Pancreas (tissue), 10 donors: Measurements from ENCODE around the gene NFIC. TPM values are rescaled to one million over a fixed set of nuclear protein-coding genes. Genes with fewer than 3 reads are reported as not detected.

ENCODE experiments used
- ATAC-seq, 4 donors: fragments of 200-7000 bp; cut with Tn5 transposase; one replicate each; pipeline versions ENCODE4 v1.8.0 to v1.9.1; 2020; ENCODE audit warnings: mild to moderate bottlenecking in 4 of 4, moderate library complexity in 4 of 4
- DNase-seq, 6 donors: peaks; one replicate each; pipeline ENCODE4 v3.0.0-alpha.2; 2020
- FAIRE-seq: peaks from 2 replicates; lab custom pipeline; 2012; peaks lifted over from hg19 to GRCh38; lab: Jason Lieb, UNC
- H3K27ac ChIP-seq, 4 donors: fragments of 200-600 bp; sonication (generic); 1 replicate in 3 of 4; 2 replicates in 1 of 4; pipeline versions ENCODE4 v1.5.0 to v1.8.0; 2020
- H3K27me3 ChIP-seq, 4 donors: fragments of 200-600 bp; one replicate each; pipeline ENCODE4 v1.8.0; 2021
- H3K36me3 ChIP-seq, 3 donors: fragments of 200-600 bp; sonication (generic) in 1 of 3; one replicate each; pipeline versions ENCODE4 v1.5.0 to v1.8.0; 2020 to 2021
- H3K4me1 ChIP-seq, 3 donors: fragments of 200-600 bp; one replicate each; pipeline ENCODE4 v1.8.0; 2021
- H3K4me3 ChIP-seq, 4 donors: fragments of 200-600 bp; sonication (generic) in 2 of 4; one replicate each; pipeline versions ENCODE4 v1.5.0 to v1.8.0; 2020 to 2021
- H3K9me3 ChIP-seq, 4 donors: fragments of 200-600 bp; one replicate each; pipeline ENCODE4 v1.8.0; 2021
- CTCF ChIP-seq, 4 donors: fragments of 200-600 bp; sonication (generic) in 3 of 4; IDR thresholded peaks; one replicate each; pipeline versions ENCODE4 v1.5.0 to v1.8.0; 2021; ENCODE audit warnings: antibody characterized with exemption in 4 of 4
- WGBS, 2 donors: extraction: QIAGEN DNeasy Blood & Tissue Kit; methylation state at CpG; one replicate each; pipeline ENCODE4 v1.1.7; 2013; 5-methylcytosine and 5-hydroxymethylcytosine counted together
- intact Hi-C, 3 donors: fragments of 100-400 bp; cut with DNase I; formaldehyde crosslinking; loops; one replicate each; pipeline versions ENCODE4 v1.11.1 to v1.14.2; 2022
- polyA plus RNA-seq, 2 donors: library from polyadenylated mRNA; stranded (reverse); fragments of 200-250 nt; gene quantifications; one replicate each; pipeline ENCODE4 v1.2.3, GENCODE V29; 2013
- total RNA-seq, 6 donors: library from RNA; stranded (reverse); fragmentation: NEBNext Ultra II Directional in 4 of 6; extraction: Animal tissue kit (Norgen Biotek cat#: 25700) in 4 of 6; gene quantifications; one replicate each; pipeline versions ENCODE4 v1.2.1 to v1.2.4, GENCODE V29; 2021 to 2023
- donor health status: healthy with polysubstance abuse.
- donor health status: DM: no; HTN: no; CAD: no; lungs with moderate emphysema.
- donor health status: DM: no; HTN: no; CAD: no.
- donor health status: control.
- donor health status: control.
- donor health status: Bipolar disorder and iron deficiency.
- donor health status: DM: yes; HTN: yes; CAD: no.
- donor health status: DM: no; HTN: no; CAD: no.
- donor health status: DM: no; HTN: no; CAD: no.
- donor health status: DM: yes; HTN: yes; CAD: no.

Gene NFIC
- total and polyA plus RNA-seq, 8 donors, result 21.3 to 203 (median 115) TPM

GRCh38 chr19:3492919-3493318 is 126.5 kb downstream of the NFIC start:
- no peak for TF ChIP-seq CTCF (IDR thresholded peaks at IDR 0.05)
- Histone ChIP-seq H3K4me1 (no peaks in the 10 kb centered on the region), H3K27ac (no peak overlapping the region), H3K27me3 (no peaks in the 10 kb centered on the region), H3K36me3 (peaks cover 0 to 22% (median 0%) of the 10 kb centered on the region in 3 donors), H3K9me3 (no peaks in the 10 kb centered on the region), H3K4me3 (no peak overlapping the region)
- intact Hi-C loops, result no loop called here
- FAIRE-seq (no peak), DNase-seq (no peak), ATAC-seq (no peak)
- WGBS, 2 donors, result 91 to 92% methylated on average over 16 of the region's 16 CpGs

- H3K27me3 ChIP-seq, result no peaks in the 10 kb centered on the region
- no peak overlapping the region for H3K4me3 ChIP-seq
- no peaks in the 10 kb centered on the region for H3K9me3 ChIP-seq
- intact Hi-C loops, result no loop called here
- no peak for TF ChIP-seq CTCF (IDR thresholded peaks at IDR 0.05)
- H3K36me3 ChIP-seq, result peaks cover 0 to 22% (median 0%) of the 10 kb centered on the region in 3 donors
- FAIRE-seq, result no peak
- no peak for ATAC-seq
- no peak for DNase-seq
- WGBS, 2 donors, result 93 to 97% methylated on average over 13 to 14 of the region's 14 CpGs
- H3K4me1 ChIP-seq, result no peaks in the 10 kb centered on the region
- no peak overlapping the region for H3K27ac ChIP-seq
These were observed 127.3 kb downstream of the NFIC start for GRCh38 chr19:3493651-3494050.

GRCh38 chr19:3494051-3494450 is 127.7 kb downstream of the NFIC start:
- H3K9me3 ChIP-seq, result no peaks in the 10 kb centered on the region
- no peaks in the 10 kb centered on the region for H3K27me3 ChIP-seq
- ATAC-seq, result peak in 2 of 4 donors; percentile 38 to 56
- H3K27ac ChIP-seq, result no peak overlapping the region
- WGBS, 2 donors, result 90 to 91% methylated on average over 14 to 15 of the region's 15 CpGs
- intact Hi-C loops, result no loop called here
- no peak for DNase-seq
- peaks cover 0 to 3% (median 0%) of the 10 kb centered on the region in 3 donors for H3K4me1 ChIP-seq
- no peak for TF ChIP-seq CTCF (IDR thresholded peaks at IDR 0.05)
- FAIRE-seq, result no peak
- no peak overlapping the region for H3K4me3 ChIP-seq
- H3K36me3 ChIP-seq, result peaks cover 0 to 22% (median 0%) of the 10 kb centered on the region in 3 donors

- DNase-seq (no peak), FAIRE-seq (no peak), ATAC-seq (no peak)
- peaks cover 0 to 7% (median 3%) of the 10 kb centered on the region in 3 donors for H3K4me1 ChIP-seq
- H3K36me3 ChIP-seq, result peaks cover 0 to 22% (median 0%) of the 10 kb centered on the region in 3 donors
- H3K4me3 ChIP-seq, result no peak overlapping the region
- no peak overlapping the region for H3K27ac ChIP-seq
- no peak for TF ChIP-seq CTCF (IDR thresholded peaks at IDR 0.05)
- H3K9me3 ChIP-seq, result no peaks in the 10 kb centered on the region
- intact Hi-C loops, result no loop called here
- H3K27me3 ChIP-seq, result no peaks in the 10 kb centered on the region
- WGBS, 2 donors, result 91 to 93% methylated on average over 18 of the region's 18 CpGs
These were observed 128.2 kb downstream of the NFIC start for GRCh38 chr19:3494559-3494958.

- FAIRE-seq, result no peak
- ATAC-seq, result no peak
- TF ChIP-seq CTCF (IDR thresholded peaks at IDR 0.05), result no peak
- Histone ChIP-seq H3K27me3 (no peaks in the 10 kb centered on the region), H3K9me3 (no peaks in the 10 kb centered on the region), H3K4me3 (no peak overlapping the region), H3K36me3 (peaks cover 0 to 16% (median 0%) of the 10 kb centered on the region in 3 donors), H3K27ac (no peak overlapping the region), H3K4me1 (peaks cover 0 to 7% (median 3%) of the 10 kb centered on the region in 3 donors)
- intact Hi-C loops, result no loop called here
- no peak for DNase-seq
- WGBS, 2 donors, result 95 to 96% methylated on average over 32 of the region's 32 CpGs
These were observed 130.2 kb downstream of the NFIC start for GRCh38 chr19:3496392-3497273.
